Mucosa of descending colon (tissue), 3 donors: ENCODE data around the gene USP10. TPM values are rescaled to one million over a fixed set of nuclear protein-coding genes. Genes with fewer than 3 reads are reported as not detected.

Source experiments
- ATAC-seq: fragments of 200-7000 bp; cut with Tn5 transposase; one replicate; pipeline ENCODE4 v1.9.1; 2020; ENCODE audit warnings: mild to moderate bottlenecking, moderate library complexity
- DNase-seq, 3 donors: peaks; one replicate each; pipeline ENCODE4 v3.0.0-alpha.2; 2020
- H3K36me3 ChIP-seq: fragments of 200-600 bp; one replicate; pipeline ENCODE4 v1.8.0; 2021; ENCODE audit warnings: low read depth, mild to moderate bottlenecking
- H3K4me1 ChIP-seq: fragments of 200-600 bp; one replicate; pipeline ENCODE4 v1.8.0; 2021; ENCODE audit warnings: low read depth, mild to moderate bottlenecking
- H3K4me3 ChIP-seq: fragments of 200-600 bp; one replicate; pipeline ENCODE4 v1.8.0; 2021; ENCODE audit warnings: mild to moderate bottlenecking
- H3K9me3 ChIP-seq: fragments of 200-600 bp; one replicate; pipeline ENCODE4 v1.8.0; 2021; ENCODE audit warnings: mild to moderate bottlenecking
- CTCF ChIP-seq: fragments of 200-600 bp; IDR thresholded peaks from one replicate; pipeline ENCODE4 v1.8.0; 2022; ENCODE audit warnings: antibody characterized with exemption, mild to moderate bottlenecking
- intact Hi-C, 2 donors: fragments of 100-400 bp; cut with DNase I in 1 of 2; cut with micrococcal nuclease in 1 of 2; formaldehyde crosslinking; loops; one replicate each; pipeline versions ENCODE4 v1.11.0 to v1.11.1; 2022; cut with DNase I, micrococcal nuclease
- total RNA-seq, 3 donors: library from RNA; stranded (reverse); fragmentation: NEBNext Ultra II Directional in 2 of 3; extraction: Animal tissue kit (Norgen Biotek cat#: 25700) in 2 of 3; gene quantifications; one replicate each; pipeline versions ENCODE4 v1.2.1 to v1.2.4, GENCODE V29; 2021 to 2023
- donor health status: DM: no; HTN: no; CAD: no; lungs with moderate emphysema.
- donor health status: DM: no; HTN: no; CAD: no.
- donor health status: DM: no; HTN: yes; CAD: no.

USP10 gene
- total RNA-seq, 3 donors from 2014 or later, result 65.1 to 76.9 (median 72.4) TPM

- H3K4me3 ChIP-seq, result no peak overlapping the region
- intact Hi-C loops, result no loop called here
- no peak for ATAC-seq
- H3K9me3 ChIP-seq, result no peaks in the 10 kb centered on the region
- TF ChIP-seq CTCF, result no peak
- DNase-seq, result no peak
- no peaks in the 10 kb centered on the region for H3K4me1 ChIP-seq
- no peaks in the 10 kb centered on the region for H3K36me3 ChIP-seq
Measured at GRCh38 chr16:84775262-84775810, 75.5 kb downstream of the USP10 start.

DNA sequence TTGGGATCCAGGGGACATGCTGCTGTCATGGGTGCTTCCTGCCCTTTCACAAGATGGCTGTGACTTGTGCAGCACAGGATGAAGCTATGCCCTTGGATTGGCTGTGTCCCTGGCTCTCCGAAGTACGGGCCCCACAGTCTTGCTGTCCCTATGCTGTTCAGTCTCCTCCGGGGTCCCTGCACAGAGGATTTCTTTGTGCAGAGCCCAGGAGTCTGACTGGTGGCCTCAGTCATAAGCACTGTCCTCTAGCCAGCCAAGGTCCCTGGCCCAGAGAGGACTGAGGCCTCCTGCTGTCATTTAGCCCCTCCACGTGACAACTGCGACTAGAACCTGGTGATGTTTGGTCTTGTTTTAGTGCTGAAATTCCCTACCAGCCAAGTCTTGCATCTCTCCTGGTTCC is 77.6 kb downstream of the USP10 start:
- no peaks in the 10 kb centered on the region for H3K36me3 ChIP-seq
- no peak for TF ChIP-seq CTCF
- DNase-seq (no peak), ATAC-seq (no peak)
- intact Hi-C loops, result no loop called here
- no peak overlapping the region for H3K4me3 ChIP-seq
- H3K4me1 ChIP-seq, result no peaks in the 10 kb centered on the region
- H3K9me3 ChIP-seq, result no peaks in the 10 kb centered on the region

- no peaks in the 10 kb centered on the region for H3K9me3 ChIP-seq
- no peaks in the 10 kb centered on the region for H3K36me3 ChIP-seq
- no peaks in the 10 kb centered on the region for H3K4me1 ChIP-seq
- no peak overlapping the region for H3K4me3 ChIP-seq
- DNase-seq (no peak), ATAC-seq (no peak)
- intact Hi-C loops, result no loop called here
- TF ChIP-seq CTCF, result no peak
Measured at GRCh38 chr16:84778720-84779119, 78.9 kb downstream of the USP10 start.

DNA sequence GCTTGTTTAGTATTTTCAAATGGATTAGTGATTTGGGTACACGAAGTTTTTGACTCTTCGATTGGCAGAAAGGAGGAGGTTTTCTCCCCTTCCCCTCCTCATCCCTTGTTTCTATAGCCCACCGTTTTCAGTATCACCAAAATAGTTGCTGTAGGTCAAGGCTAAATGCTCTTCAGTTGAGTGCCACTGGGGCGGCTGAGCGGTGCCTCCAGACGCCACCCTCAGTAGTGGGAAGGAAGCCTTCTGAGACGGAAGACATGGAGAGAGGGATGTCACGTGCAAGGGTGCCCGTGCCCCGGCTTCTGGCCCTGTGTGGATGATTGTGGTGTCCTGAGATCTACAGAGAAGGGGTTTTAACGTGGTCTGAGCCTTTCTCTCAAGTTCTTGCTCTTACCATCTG is 80.3 kb downstream of the USP10 start:
- DNase-seq (no peak), ATAC-seq (no peak)
- Histone ChIP-seq H3K4me1 (no peaks in the 10 kb centered on the region), H3K36me3 (no peaks in the 10 kb centered on the region), H3K9me3 (no peaks in the 10 kb centered on the region), H3K4me3 (no peak overlapping the region)
- intact Hi-C loops, result no loop called here
- no peak for TF ChIP-seq CTCF

GRCh38 chr16:84780544-84781376 is 81.0 kb downstream of the USP10 start:
- no peak for DNase-seq
- Histone ChIP-seq H3K4me1 (no peaks in the 10 kb centered on the region), H3K4me3 (no peak overlapping the region), H3K36me3 (no peaks in the 10 kb centered on the region), H3K9me3 (no peaks in the 10 kb centered on the region)
- no peak for ATAC-seq
- intact Hi-C loops, result no loop called here
- TF ChIP-seq CTCF, result no peak
